HFF-Myc (cell line): ENCODE measurements around the gene TMEM43.
"Not testable (repeated sequence)": the region's sequence is repeated elsewhere in the genome, so short reads cannot be mapped to it uniquely, and the experiment has no call there.

Experiments used
- DNase-seq: peaks from one replicate; pipeline ENCODE4 v3.0.0-alpha.2; 2011; ENCODE audit warnings: low read depth; ENCODE audit errors: extremely low read depth
- H3K4me3 ChIP-seq: replicated peaks from 2 replicates; pipeline ENCODE4 v1.5.1; 2011; ENCODE audit warnings: low read depth, mild to moderate bottlenecking, control low read depth, low read length
- TF ChIP-seq, protein P1 (sequence below): IDR thresholded peaks from 2 replicates; pipeline ENCODE4 v1.5.1; 2012; ENCODE audit warnings: mild to moderate bottlenecking, low read depth, low read length, control low read depth; ENCODE audit errors: missing control alignments

TMEM43 gene

DNA sequence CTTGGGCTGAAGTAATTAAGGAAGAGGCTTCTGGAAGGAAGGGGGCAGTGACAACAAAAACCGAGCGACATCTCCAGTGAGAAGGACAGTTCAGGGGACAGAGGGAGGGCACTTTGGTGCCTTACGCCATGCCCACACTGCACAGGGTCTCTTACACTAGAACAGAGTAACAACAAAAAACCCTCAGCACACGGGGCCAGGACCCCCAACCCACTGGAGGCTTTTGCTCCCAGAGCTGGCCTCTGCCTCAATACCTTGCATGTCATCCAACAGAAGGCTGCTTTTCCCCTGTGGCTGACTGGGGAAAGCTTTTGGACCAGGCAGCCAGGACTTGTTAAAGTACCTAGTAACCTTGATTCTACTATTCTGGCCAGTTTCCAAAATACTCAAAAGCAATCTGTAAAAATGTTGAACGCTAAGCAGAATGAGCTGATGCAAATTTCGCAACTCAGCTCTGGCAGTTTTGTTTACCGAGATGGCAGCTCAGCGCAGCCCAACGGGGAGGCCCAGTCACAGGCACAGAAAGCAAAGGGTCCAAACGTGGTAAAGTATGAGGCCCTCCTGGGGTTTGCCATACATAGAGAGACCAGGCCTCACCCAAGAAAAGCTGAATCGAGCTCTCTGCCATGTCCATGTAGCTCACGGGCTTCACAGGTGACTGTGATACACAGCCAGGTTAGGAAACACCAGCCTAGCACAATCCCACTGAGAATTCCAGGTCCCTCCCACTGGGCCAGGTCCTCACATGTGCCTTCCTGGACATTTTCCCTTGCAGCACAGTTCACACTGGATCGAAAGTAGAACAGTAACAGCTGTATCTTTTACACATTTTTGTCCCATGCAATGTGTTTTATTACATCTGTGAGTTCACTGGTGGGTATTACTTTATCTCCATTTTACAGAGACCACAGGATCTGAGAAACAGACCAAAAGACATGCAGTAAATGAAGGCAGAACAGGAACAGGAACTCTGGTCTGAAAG lies 6.2 kb upstream of the TMEM43 start:
- TF ChIP-seq, protein P1, sequence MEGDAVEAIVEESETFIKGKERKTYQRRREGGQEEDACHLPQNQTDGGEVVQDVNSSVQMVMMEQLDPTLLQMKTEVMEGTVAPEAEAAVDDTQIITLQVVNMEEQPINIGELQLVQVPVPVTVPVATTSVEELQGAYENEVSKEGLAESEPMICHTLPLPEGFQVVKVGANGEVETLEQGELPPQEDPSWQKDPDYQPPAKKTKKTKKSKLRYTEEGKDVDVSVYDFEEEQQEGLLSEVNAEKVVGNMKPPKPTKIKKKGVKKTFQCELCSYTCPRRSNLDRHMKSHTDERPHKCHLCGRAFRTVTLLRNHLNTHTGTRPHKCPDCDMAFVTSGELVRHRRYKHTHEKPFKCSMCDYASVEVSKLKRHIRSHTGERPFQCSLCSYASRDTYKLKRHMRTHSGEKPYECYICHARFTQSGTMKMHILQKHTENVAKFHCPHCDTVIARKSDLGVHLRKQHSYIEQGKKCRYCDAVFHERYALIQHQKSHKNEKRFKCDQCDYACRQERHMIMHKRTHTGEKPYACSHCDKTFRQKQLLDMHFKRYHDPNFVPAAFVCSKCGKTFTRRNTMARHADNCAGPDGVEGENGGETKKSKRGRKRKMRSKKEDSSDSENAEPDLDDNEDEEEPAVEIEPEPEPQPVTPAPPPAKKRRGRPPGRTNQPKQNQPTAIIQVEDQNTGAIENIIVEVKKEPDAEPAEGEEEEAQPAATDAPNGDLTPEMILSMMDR, result no peak

DNA sequence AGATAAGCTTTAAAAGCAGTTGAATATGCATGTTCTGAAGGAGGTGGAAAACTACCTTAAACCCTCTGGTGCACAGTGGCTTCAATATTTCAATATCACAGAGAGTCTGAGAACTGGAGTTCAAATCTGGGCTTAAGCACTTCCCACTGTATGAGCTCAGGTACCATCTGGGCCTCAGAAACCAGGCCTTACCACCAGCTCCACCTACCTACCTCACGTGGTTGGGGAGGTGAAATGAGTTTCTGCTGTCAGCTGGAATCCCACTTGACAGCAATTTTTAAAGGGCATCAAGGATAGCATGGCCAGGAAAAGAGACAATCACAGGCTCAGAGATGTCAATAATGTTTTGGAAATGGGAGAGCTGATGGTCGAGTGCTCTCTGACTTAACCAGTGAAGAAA lies 5.2 kb upstream of the TMEM43 start:
- DNase-seq, result no peak
- TF ChIP-seq, protein P1, result no peak
- no peak overlapping the region for H3K4me3 ChIP-seq

More for the DNA sequence above, 6.2 kb upstream of the TMEM43 start:
- no peak for DNase-seq
- H3K4me3 ChIP-seq, result no peak overlapping the region

- TF ChIP-seq, protein P1, result no peak
- H3K4me3 ChIP-seq, result no peak overlapping the region
- no peak for DNase-seq
Observed at GRCh38 chr3:14120111-14120920, 4.5 kb upstream of the TMEM43 start.

DNA sequence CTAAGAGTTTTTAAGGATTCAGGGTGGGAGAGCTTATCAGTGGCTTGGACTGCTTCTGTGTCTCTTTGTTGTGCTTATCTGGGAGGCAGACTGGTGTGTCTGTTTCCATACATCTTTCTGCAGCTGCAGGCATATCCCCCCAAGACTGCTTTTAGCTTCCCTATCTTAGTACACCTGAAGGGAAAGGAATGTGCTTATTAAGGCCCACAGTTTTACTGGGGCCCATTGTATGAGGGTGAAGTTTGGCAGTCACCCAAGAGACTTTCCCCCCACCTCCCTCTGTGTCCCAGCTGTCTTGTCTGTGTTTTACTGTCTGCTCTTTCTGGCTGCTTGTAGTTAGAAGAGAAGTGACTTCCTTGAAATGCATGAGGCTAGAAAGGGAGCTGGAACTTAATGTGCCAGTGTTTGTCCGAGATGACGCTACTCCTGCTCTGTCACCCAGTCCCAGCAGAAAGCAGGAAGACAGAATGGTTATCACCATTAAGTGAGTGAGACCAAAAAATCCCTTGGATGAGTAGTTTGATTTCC lies 3.9 kb upstream of the TMEM43 start:
- not testable (repeated sequence) for DNase-seq, H3K4me3 ChIP-seq

- DNase-seq, result no peak
- no peak overlapping the region for H3K4me3 ChIP-seq
- TF ChIP-seq, protein P1, result no peak
Observed at GRCh38 chr3:14121859-14122258, 3.0 kb upstream of the TMEM43 start.

- DNase-seq, result no peak
- TF ChIP-seq, protein P1, result no peak
- no peak overlapping the region for H3K4me3 ChIP-seq
Observed at GRCh38 chr3:14122301-14122700, 2.6 kb upstream of the TMEM43 start.
